Stomach (tissue), 9 donors: ENCODE data around the gene QSER1. TPM values are rescaled to one million over a fixed set of nuclear protein-coding genes. Genes with fewer than 3 reads are reported as not detected.
A peak's percentile ranks its signal among the peaks of the same experiment; 100 is the strongest.

Source experiments
- DNase-seq, 2 donors: peaks; one replicate each; pipeline versions ENCODE4 v3.0.0 to v3.0.0-alpha.2; 2013 to 2019
- H3K27ac ChIP-seq, 5 donors: fragments of 200-600 bp in 4 of 5; sonication (generic) in 4 of 5; one replicate each; pipeline ENCODE4 v1.5.1; 2013 to 2019; ENCODE audit warnings: mild to moderate bottlenecking in 1 of 5, moderate library complexity in 1 of 5
- H3K27me3 ChIP-seq, 3 donors: fragments of 200-600 bp; sonication (generic); one replicate each; pipeline ENCODE4 v1.5.1; 2017 to 2019; ENCODE audit warnings: mixed run types in 1 of 3
- H3K36me3 ChIP-seq, 4 donors: fragments of 200-600 bp; sonication (generic); 1 replicate in 3 of 4; 2 replicates in 1 of 4; pipeline ENCODE4 v1.5.1; 2016 to 2019
- H3K4me1 ChIP-seq, 4 donors: fragments of 200-600 bp; sonication (generic); one replicate each; pipeline ENCODE4 v1.5.1; 2016 to 2019
- H3K4me3 ChIP-seq, 4 donors: fragments of 200-600 bp; sonication (generic) in 3 of 4; one replicate each; pipeline ENCODE4 v1.5.1; 2016 to 2019; ENCODE audit warnings: mild to moderate bottlenecking in 1 of 4
- H3K9me3 ChIP-seq, 4 donors: fragments of 200-600 bp; sonication (generic); one replicate each; pipeline ENCODE4 v1.5.1; 2016 to 2019
- CTCF ChIP-seq, 7 experiments: fragments of 450-650 bp in 4 of 7; fragments of 200-600 bp in 3 of 7; sonication (generic) in 3 of 7; IDR thresholded peaks; one replicate each; pipeline ENCODE4 v1.5.1; 2016 to 2019; ENCODE audit warnings: antibody characterized with exemption in 7 of 7, control low read depth in 2 of 7, mild to moderate bottlenecking in 1 of 7
- EP300 ChIP-seq: sonication (generic); formaldehyde crosslinking; IDR thresholded peaks from one replicate; pipeline ENCODE4 v1.6.1; 2017; ENCODE audit warnings: antibody characterized with exemption
- POLR2A ChIP-seq, 4 donors: fragments of 450-650 bp; IDR thresholded peaks; one replicate each; pipeline ENCODE4 v1.6.1; 2016; ENCODE audit warnings: antibody characterized with exemption in 4 of 4, control low read depth in 2 of 4, mild to moderate bottlenecking in 1 of 4, moderate library complexity in 1 of 4
- POLR2AphosphoS5 ChIP-seq, 3 donors: sonication (generic); formaldehyde crosslinking; IDR thresholded peaks; one replicate each; pipeline ENCODE4 v1.6.1; 2016; ENCODE audit warnings: antibody characterized with exemption in 3 of 3
- WGBS, 5 donors: extraction: QIAGEN DNeasy Blood & Tissue Kit in 3 of 5; methylation state at CpG; one replicate each; pipeline versions ENCODE4 v1.1.5 to v1.1.7; 2013 to 2018; 5-methylcytosine and 5-hydroxymethylcytosine counted together
- intact Hi-C: fragments of 100-400 bp; cut with DNase I; formaldehyde crosslinking; loops from one replicate; pipeline ENCODE4 v1.15.1; 2023; ENCODE audit warnings: low total_unique reads
- polyA plus RNA-seq, 3 donors: library from polyadenylated mRNA; stranded (reverse); fragments of 200-250 nt; gene quantifications; one replicate each; pipeline ENCODE4 v1.2.3, GENCODE V29; 2013
- total RNA-seq, 5 donors: library from RNA; depleted of rRNA; stranded (reverse); fragments of >200 nt; gene quantifications; one replicate each; pipeline versions ENCODE4 v1.1.0 to v1.2.3, GENCODE V29; 2014 to 2016
- donor health status: healthy with polysubstance abuse.
- donor health status: Bipolar disorder and iron deficiency.
- donor health status: healthy.

Gene QSER1
- total and polyA plus RNA-seq, 8 donors = 2.6 to 51.3 (median 13.5) TPM

GRCh38 chr11:32894921-32895320, 2.3 kb downstream of the QSER1 start:
- no peak for DNase-seq
- H3K27ac ChIP-seq = peak overlapping the region in 4 of 5 donors; percentile 91 to 98 (median 94)
- H3K4me1 ChIP-seq = peaks cover 6 to 61% (median 34%) of the 10 kb centered on the region in 4 donors
- intact Hi-C loops = no loop called here
- TF ChIP-seq POLR2AphosphoS5 (IDR thresholded peaks at IDR 0.05) (no peak), CTCF (IDR thresholded peaks at IDR 0.05) (no peak), EP300 (no peak), POLR2A (IDR thresholded peaks at IDR 0.05) (no peak)
- WGBS, 5 donors = 73 to 87% (median 78%) methylated on average over 3 of the region's 3 CpGs
- H3K27me3 ChIP-seq = no peaks in the 10 kb centered on the region
- no peak overlapping the region for H3K4me3 ChIP-seq
- H3K36me3 ChIP-seq = no peaks in the 10 kb centered on the region
- no peaks in the 10 kb centered on the region for H3K9me3 ChIP-seq

GRCh38 chr11:32895471-32895870, 2.9 kb downstream of the QSER1 start:
- TF ChIP-seq CTCF (IDR thresholded peaks at IDR 0.05) (no peak), POLR2A (IDR thresholded peaks at IDR 0.05) (no peak), EP300 (no peak), POLR2AphosphoS5 (IDR thresholded peaks at IDR 0.05) (no peak)
- Histone ChIP-seq H3K27me3 (no peaks in the 10 kb centered on the region), H3K36me3 (no peaks in the 10 kb centered on the region), H3K4me3 (no peak overlapping the region), H3K9me3 (no peaks in the 10 kb centered on the region), H3K4me1 (peaks cover 8 to 63% (median 39%) of the 10 kb centered on the region in 4 donors), H3K27ac (no peak overlapping the region)
- DNase-seq = no peak
- 63 to 88% (median 81%) methylated on average over 1 of the region's 1 CpG for WGBS, 5 donors
- intact Hi-C loops = no loop called here

DNA sequence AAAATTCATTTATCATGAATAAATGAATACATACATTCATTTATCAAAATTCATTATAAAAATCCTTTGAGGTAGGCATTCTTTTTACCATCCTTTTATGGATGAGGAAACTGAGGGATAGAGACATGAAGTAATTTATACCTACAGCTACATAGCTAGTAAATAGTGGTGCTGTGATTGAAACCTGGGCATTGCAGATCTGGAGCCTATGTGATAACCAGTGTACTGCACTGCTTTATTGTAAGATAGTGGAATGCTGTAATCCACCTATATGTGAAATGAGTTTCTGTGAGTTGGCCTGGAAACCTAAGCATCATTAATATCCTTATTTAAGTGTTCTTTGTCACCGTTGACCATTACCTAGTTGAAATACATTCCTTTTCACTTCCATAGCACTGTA, 4.5 kb downstream of the QSER1 start:
- TF ChIP-seq POLR2AphosphoS5 (IDR thresholded peaks at IDR 0.05) (no peak), EP300 (no peak), POLR2A (IDR thresholded peaks at IDR 0.05) (no peak), CTCF (IDR thresholded peaks at IDR 0.05) (no peak)
- no peaks in the 10 kb centered on the region for H3K27me3 ChIP-seq
- DNase-seq = no peak
- intact Hi-C loops = no loop called here
- 59 to 92% (median 78%) methylated on average over 1 of the region's 1 CpG for WGBS, 5 donors
- no peaks in the 10 kb centered on the region for H3K9me3 ChIP-seq
- H3K36me3 ChIP-seq = no peaks in the 10 kb centered on the region
- no peak overlapping the region for H3K27ac ChIP-seq
- peaks cover 13 to 58% (median 27%) of the 10 kb centered on the region in 4 donors for H3K4me1 ChIP-seq
- H3K4me3 ChIP-seq = no peak overlapping the region

DNA sequence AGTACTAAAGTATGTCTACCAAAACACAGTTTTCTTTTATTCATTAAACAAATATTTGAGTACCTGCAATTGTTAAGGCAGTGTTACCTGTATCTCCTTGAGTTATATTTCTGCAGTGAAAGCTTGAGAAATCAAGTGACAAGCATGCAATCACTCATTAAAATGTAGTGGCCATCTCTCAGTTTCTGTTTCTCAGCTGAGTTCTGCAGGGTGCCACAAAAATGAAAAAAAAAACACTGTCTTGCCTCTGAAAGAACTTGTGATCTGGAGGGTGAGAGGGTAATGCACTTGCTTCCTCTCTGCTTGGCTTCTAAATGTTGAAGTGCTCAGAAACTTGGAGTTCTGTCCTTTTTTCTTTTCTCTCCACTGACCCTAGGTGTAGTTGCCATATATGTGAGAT, 6.8 kb downstream of the QSER1 start:
- no peaks in the 10 kb centered on the region for H3K27me3 ChIP-seq
- H3K4me3 ChIP-seq = no peak overlapping the region
- peaks cover 13 to 56% (median 26%) of the 10 kb centered on the region in 4 donors for H3K4me1 ChIP-seq
- TF ChIP-seq CTCF (IDR thresholded peaks at IDR 0.05) (no peak), POLR2AphosphoS5 (IDR thresholded peaks at IDR 0.05) (no peak), POLR2A (IDR thresholded peaks at IDR 0.05) (no peak), EP300 (no peak)
- no peaks in the 10 kb centered on the region for H3K9me3 ChIP-seq
- no peak for DNase-seq
- intact Hi-C loops = no loop called here
- H3K27ac ChIP-seq = no peak overlapping the region
- H3K36me3 ChIP-seq = no peaks in the 10 kb centered on the region
